Measurements from ENCODE around the gene ZNF175.
"Not testable (repeated sequence)": the region's sequence is repeated elsewhere in the genome, so short reads cannot be mapped to it uniquely, and the experiment has no call there.

The ZNF175 gene

DNA sequence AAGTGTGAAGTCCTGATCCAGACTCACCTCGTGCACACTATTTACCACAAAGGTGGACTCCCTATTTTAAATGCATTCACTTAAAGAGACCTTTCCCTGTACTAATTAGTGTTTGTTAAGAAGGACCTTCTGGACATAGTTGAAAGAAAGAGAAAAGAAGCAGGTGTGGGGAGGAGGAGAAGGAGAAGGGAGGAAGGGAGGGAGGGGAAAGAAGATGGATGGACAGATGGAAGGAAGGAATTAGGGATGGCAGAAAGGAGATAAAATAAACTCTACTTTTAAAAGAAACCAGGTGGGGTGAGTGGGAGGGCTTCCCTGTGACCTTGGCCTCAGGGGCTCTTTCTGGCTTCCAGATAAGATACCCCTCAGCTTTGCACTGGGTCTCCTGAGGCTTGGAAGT lies 21.4 kb downstream of the ZNF175 start:
- no peak for DNase-seq

GRCh38 chr19:51593138-51593890 lies 22.2 kb downstream of the ZNF175 start:
- no peak for DNase-seq

GRCh38 chr19:51593969-51594773 lies 23.1 kb downstream of the ZNF175 start:
- peak; percentile 37 for DNase-seq

DNA sequence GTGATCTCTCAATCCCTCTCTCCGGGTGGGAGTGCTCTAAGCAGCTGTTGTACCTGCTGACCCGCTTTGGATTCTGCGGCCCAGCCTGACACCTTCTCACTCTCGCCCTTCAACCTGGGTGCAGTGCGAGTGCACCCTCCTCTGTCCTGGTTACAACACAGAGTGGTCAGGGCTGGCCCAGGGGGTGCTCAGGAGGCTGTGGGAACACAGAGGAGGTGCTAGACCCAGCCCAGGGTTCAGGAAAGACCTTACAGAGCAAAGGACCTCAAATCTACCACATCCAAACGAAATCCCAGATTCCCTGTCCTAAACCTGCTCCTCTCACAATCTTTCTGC lies 23.7 kb downstream of the ZNF175 start:
- no peak for DNase-seq

- DNase-seq: no peak
These were observed 24.4 kb downstream of the ZNF175 start for GRCh38 chr19:51595190-51596175.

DNA sequence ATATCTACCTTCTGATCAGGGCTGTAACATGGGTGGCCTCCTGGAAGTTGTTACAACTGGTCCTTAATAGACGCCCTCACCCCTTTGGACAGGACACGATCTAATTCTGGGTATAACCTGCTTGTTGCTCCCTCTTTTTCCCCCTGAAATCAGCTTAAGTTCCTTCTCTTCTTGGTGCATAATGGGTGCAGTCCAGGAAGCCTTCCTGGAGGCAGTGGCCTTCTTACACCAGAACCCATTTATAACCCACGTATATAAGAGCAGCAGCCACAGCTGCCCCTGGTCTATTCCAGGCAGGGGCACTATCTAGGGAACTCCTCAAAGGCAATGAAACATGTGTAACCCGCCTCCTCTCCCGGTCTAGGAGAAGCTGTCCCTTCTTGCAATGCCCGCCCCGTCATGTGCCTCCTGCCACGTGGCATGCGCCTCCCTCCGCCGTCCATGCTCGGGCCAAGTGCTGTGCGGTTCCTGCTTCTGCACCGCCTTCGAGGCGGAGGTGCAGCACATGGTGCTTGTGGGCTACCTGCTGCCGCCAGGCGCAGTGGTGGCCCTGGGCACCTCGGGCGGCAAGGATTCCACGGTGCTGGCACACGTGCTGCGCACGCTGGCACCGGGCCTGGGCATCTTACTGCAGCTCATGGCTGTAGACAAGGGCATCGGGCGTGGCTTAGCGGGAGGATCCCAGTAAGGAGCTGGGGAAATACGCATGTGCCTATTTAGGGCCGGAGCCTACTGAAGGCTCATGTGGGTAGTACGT lies 27.3 kb downstream of the ZNF175 start:
- no peak for DNase-seq

DNA sequence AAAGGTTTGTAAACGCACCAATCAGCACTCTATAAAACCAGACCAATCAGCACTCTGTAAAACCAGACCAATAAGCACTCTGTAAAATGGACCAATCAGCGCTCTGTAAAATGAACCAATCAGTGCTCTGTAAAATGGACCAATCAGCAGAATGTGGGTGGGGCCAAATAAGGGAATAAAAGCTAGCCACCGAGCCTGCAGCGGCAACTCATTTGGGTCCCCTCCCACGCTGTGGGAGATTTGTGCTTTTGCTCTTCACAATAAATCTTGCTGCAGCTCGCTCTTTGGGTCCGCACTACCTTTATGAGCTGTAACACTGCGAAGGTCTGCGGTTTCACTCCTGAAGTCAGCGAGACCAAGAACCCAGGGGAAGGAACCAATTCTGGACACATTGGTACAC lies 28.0 kb downstream of the ZNF175 start:
- DNase-seq: no peak

DNA sequence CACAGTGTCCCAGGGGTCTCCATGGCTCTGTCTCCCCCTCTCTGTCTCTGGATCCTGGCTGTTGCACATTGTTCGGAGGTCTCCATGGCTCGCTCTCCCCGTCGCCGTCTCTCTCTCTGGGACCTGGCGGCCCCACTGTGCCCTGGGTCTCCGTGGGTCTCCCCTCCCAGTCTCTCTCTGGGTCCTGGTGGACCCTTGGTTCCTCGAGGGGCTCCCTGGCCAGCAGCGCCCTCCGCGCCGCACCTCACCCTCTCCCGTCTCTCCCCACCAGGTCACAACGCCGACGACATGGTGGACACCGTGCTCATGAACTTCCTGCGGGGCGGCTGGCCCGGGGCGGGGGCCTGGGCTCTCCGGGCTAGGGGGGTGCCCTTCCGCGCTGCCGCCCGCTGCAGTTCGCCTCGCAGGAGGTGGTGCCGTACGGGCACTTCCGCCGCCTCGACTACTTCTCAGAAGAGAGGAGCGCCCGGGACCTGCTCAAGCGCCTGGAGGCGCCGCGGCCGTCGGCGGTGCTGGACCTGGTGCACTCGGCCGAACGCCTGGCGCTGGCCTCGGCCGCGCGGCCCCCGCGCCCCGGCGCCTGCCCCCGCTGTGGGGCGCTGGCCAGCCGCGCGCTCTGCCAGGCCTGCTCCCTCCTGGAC lies 30.0 kb downstream of the ZNF175 start:
- no peak for DNase-seq

DNA sequence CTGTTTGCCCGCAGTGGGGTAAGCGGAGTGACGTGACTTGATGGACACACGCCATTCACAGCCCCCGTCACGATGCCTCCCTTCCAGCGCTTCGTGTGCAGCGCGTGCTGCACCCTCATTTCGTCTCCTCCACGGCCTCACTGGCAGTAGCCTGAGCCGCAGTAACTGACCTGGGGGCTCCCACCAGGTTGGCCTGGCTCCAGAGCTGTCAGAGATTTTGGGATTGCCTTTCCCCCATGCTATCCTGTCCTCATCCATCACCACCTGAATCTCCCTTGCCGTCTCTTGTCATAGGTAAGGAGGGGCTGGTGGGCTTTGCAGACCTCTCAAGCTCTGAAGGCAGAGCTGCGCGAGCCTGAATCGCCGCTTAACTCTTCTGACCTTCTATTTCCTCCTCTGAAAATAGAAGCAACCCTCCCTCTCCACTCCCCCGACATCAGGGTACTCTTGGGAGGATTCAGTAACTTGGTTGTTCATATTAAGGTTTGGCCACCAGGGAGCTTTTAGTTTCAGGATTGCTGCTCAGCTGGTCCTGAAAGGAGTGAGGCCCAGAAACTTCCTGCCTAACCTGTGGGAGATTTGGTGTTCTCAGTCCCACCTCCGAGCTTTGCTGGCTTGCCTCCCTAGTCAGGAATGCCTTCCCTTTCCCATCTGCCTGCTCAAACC lies 31.2 kb downstream of the ZNF175 start:
- no peak for DNase-seq

DNA sequence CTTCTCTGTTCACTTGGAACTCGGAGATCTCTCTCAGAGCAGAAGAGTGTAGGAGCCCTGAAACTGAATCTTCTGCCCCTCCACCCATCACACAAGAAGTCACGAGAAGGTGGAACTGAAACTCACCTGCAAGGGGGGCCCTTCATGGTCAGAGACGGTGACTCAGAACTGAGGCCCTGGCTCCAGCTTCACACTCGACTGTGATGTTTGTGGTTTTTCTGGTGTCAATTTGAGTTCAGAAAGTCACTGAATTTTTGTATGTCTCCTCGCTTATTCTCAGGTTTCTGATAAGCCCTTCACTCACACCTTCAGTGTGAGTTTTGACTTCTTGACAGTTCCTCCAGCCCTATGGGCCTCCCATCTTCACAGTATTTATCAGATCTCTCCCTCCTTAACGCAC lies 36.0 kb downstream of the ZNF175 start:
- DNase-seq: no peak

DNA sequence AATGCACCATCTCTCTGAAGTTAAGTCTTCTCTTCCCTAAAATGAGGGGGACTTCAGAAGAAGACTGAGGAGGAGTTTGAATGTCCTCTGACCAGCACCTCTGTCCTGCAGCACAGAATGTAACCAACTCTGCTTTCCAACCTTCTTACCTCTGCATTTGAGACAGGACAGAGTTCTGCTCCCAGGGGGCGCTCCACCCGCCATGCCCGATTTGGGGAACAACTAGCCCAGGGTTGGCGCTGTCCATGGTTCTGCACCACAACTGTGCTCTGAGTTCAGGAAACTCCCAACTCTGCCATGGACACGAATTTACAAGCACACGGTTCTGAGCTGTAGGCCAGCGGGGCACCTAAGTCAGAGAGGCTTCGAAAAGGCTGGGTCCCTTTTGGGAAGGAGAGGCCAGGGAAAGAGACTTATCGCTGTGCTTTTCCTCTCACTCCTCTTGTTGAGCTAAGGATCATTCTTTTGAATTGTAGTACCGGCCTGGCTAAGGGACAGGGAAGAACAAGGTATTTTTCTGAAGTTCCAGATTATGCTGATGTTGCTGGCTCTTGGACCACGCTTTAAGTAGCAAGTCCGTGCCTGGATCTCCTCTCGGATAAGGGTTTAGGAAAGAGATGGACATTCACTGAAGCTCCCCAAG lies 37.0 kb downstream of the ZNF175 start:
- no peak for DNase-seq

DNA sequence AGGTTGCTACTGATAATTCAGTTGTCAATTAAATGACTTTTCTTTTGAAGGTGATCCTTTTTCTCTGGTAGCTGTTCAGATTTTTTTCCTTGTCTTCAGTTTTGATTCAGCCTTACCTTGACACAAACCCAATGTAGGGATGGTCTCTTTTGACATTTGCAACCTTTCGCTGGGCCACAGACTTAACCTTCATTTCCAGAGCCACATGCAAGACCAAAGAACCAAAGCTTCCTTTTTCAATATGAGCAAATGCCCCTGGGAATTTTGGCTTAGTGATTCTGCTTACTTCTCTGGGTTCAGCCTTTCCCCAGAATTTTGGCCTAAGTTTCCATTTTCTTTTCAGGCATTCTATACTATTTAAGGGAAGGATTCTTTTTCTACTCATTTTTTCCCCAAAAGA lies 39.5 kb downstream of the ZNF175 start:
- no peak for DNase-seq

- no peak for DNase-seq
These were observed 43.7 kb downstream of the ZNF175 start for GRCh38 chr19:51614789-51615188.

GRCh38 chr19:51615991-51616390 lies 44.9 kb downstream of the ZNF175 start:
- no peak for DNase-seq

DNA sequence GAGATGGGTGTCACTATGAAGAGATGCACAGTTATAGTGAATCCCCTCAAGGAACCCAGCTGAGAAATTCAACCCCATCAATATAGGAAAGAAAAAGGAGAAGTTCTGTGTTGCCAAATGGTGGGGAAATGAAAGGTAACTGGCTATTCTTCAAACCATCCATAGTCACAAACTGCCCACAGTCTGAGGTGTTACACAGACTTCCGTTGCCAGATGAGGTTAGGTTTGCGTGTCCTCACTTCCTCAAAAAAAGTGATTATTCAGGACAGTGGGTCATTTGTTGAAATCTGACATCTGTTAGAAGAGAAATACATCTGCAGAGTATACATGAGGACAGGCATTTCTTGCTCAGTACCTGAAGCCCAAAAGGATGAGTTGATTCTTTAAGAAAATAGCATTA lies 50.1 kb downstream of the ZNF175 start:
- no peak for DNase-seq

GRCh38 chr19:51626675-51627074 lies 55.6 kb downstream of the ZNF175 start:
- no peak for DNase-seq

- DNase-seq: no peak
These were observed 56.5 kb downstream of the ZNF175 start for GRCh38 chr19:51627491-51628138.

- no peak for DNase-seq
These were observed 57.3 kb downstream of the ZNF175 start for GRCh38 chr19:51628153-51628939.

DNA sequence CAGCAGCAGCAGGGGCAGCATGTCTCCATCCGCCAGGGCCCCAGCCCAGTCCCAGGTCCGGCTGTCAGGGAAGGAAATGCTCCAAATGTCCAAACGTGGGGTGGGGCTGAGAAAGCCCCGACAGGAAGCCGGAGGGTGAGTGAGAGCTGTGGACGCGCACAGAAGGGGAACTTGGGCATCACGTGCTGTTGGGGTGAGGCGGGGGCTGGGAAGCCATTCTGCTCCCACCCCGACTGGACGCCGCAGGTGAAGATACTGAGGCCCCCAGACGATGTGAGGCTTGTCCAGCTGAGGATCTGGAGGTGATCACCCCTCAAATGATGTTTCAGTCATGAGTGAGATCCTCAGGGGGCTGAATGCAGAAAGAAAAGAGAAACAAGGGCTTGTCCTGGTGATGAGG lies 59.2 kb downstream of the ZNF175 start, which contains the start of gene SIGLEC5:
Gene SIGLEC5, minus strand, starts transcription at position 87 of the 400 bp plus-strand sequence. Its CDS starts 66 bp downstream, at position 21.
- DNase-seq: not testable (repeated sequence)

Measured in cortex of kidney (tissue), 1 donor.